SU-DHL-6 (cell line): ENCODE measurements around the gene COBL.

ENCODE experiments used
- H2AFZ ChIP-seq: fragments of 200-600 bp; sonication (generic); 2 replicates; pipeline ENCODE4 v1.6.1; 2014; ENCODE audit warnings: low read depth, mild to moderate bottlenecking, moderate library complexity, mixed read lengths, antibody characterized with exemption, low read length; ENCODE audit not compliant: severe bottlenecking
- H3F3A ChIP-seq: fragments of 200-600 bp; shearing (Covaris generic); 2 replicates; pipeline ENCODE4 v1.6.0; 2016; ENCODE audit warnings: antibody characterized with exemption, mild to moderate bottlenecking; ENCODE audit not compliant: insufficient read depth
- H3K27ac ChIP-seq: fragments of 200-600 bp; sonication (generic); 2 replicates; pipeline ENCODE4 v1.5.1; 2016; ENCODE audit warnings: low read depth, mild to moderate bottlenecking, low read length, moderate library complexity, mixed read lengths
- H3K27me3 ChIP-seq: fragments of 200-600 bp; sonication (generic), shearing (Covaris generic); 2 replicates; pipeline ENCODE4 v1.6.0; 2014; ENCODE audit warnings: mild to moderate bottlenecking, low read length
- H3K36me3 ChIP-seq: fragments of 200-600 bp; sonication (generic); 2 replicates; pipeline ENCODE4 v1.6.1; 2014; ENCODE audit warnings: mild to moderate bottlenecking, low read length, mixed read lengths
- H3K4me2 ChIP-seq: fragments of 300-600, 200-600 bp; shearing (Covaris generic), sonication (generic); 2 replicates; pipeline ENCODE4 v1.6.0; 2014; ENCODE audit warnings: low read length, low read depth, mild to moderate bottlenecking; ENCODE audit not compliant: poor library complexity, severe bottlenecking
- H3K4me3 ChIP-seq: fragments of 200-600 bp; sonication (generic); 2 replicates; pipeline ENCODE4 v1.5.1; 2014; ENCODE audit warnings: antibody characterized with exemption, low read length, mild to moderate bottlenecking, mixed read lengths; ENCODE audit not compliant: insufficient read depth, poor library complexity, severe bottlenecking
- H3K79me2 ChIP-seq: fragments of 200-600 bp; sonication (generic); 2 replicates; pipeline ENCODE4 v1.6.1; 2014; ENCODE audit warnings: mild to moderate bottlenecking, low read length, moderate library complexity; ENCODE audit not compliant: insufficient read depth
- H3K9ac ChIP-seq: fragments of 200-600 bp; sonication (generic); 2 replicates; pipeline ENCODE4 v1.7.0; 2014; ENCODE audit warnings: mild to moderate bottlenecking, low read length
- H3K9me2 ChIP-seq: fragments of 200-600 bp; sonication (generic); replicated peaks from 2 replicates; pipeline ENCODE4 v1.6.1; 2014; ENCODE audit warnings: low read length; ENCODE audit not compliant: insufficient read depth
- H3K9me3 ChIP-seq: fragments of 200-600 bp; sonication (generic); 2 replicates; pipeline ENCODE4 v1.6.1; 2014; ENCODE audit warnings: low read length, mixed read lengths; ENCODE audit not compliant: insufficient read depth
- H4K20me1 ChIP-seq: fragments of 200-600 bp; sonication (generic); 2 replicates; pipeline ENCODE4 v1.6.1; 2014; ENCODE audit warnings: low read depth, mild to moderate bottlenecking, antibody characterized with exemption, low read length, moderate library complexity, mixed read lengths
- EZH2phosphoT487 ChIP-seq: fragments of 200-600 bp; sonication (generic), shearing (Covaris generic); conservative IDR thresholded peaks from 2 replicates; pipeline ENCODE4 v1.6.1; 2018; ENCODE audit warnings: mild to moderate bottlenecking, antibody characterized with exemption, low read length, moderate library complexity, mixed read lengths
- TF ChIP-seq, protein P1 (sequence below): fragments of 200-600 bp; sonication (generic); IDR thresholded peaks from one replicate; pipeline ENCODE4 v1.5.1; 2017; ENCODE audit warnings: antibody characterized with exemption, mild to moderate bottlenecking, low read length, moderate library complexity; ENCODE audit not compliant: insufficient read depth, poor library complexity, severe bottlenecking

Gene COBL

DNA sequence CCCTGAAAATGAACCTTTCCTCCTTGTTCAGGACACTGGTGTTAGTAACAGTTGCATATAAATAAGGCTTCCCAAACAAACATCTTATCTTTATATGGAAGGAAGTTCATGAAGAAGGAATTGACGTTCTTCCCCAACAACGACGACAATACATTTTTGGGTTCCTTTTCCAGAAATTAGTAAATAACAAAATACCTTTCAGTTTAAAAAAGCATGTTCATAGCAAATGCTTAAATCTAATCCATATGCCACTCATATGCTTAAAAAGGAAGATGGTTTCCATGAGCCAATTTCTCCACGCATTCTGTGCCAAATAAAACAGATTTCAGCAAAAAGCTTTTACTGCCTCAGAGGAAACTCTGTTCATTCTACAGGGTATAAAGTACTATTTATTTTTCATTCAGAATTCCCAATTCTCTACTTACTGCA lies 182.6 kb downstream of the COBL start:
- no peak overlapping the region for H2AFZ ChIP-seq
- H3K27me3 ChIP-seq = no peaks in the 10 kb centered on the region
- no peaks in the 10 kb centered on the region for H3K9me3 ChIP-seq
- no peaks in the 10 kb centered on the region for H3F3A ChIP-seq
- no peaks in the 10 kb centered on the region for H3K9me2 ChIP-seq
- no peak for TF ChIP-seq EZH2phosphoT487
- TF ChIP-seq, protein P1, sequence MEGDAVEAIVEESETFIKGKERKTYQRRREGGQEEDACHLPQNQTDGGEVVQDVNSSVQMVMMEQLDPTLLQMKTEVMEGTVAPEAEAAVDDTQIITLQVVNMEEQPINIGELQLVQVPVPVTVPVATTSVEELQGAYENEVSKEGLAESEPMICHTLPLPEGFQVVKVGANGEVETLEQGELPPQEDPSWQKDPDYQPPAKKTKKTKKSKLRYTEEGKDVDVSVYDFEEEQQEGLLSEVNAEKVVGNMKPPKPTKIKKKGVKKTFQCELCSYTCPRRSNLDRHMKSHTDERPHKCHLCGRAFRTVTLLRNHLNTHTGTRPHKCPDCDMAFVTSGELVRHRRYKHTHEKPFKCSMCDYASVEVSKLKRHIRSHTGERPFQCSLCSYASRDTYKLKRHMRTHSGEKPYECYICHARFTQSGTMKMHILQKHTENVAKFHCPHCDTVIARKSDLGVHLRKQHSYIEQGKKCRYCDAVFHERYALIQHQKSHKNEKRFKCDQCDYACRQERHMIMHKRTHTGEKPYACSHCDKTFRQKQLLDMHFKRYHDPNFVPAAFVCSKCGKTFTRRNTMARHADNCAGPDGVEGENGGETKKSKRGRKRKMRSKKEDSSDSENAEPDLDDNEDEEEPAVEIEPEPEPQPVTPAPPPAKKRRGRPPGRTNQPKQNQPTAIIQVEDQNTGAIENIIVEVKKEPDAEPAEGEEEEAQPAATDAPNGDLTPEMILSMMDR = no peak
- no peaks in the 10 kb centered on the region; the same call in 1 of the 2 replicates for H4K20me1 ChIP-seq
- no peaks in the 10 kb centered on the region for H3K79me2 ChIP-seq
- no peak overlapping the region for H3K27ac ChIP-seq
- no peak overlapping the region for H3K4me3 ChIP-seq
- H3K36me3 ChIP-seq = no peaks in the 10 kb centered on the region
- H3K9ac ChIP-seq = no peak overlapping the region
- H3K4me2 ChIP-seq = no peak overlapping the region

DNA sequence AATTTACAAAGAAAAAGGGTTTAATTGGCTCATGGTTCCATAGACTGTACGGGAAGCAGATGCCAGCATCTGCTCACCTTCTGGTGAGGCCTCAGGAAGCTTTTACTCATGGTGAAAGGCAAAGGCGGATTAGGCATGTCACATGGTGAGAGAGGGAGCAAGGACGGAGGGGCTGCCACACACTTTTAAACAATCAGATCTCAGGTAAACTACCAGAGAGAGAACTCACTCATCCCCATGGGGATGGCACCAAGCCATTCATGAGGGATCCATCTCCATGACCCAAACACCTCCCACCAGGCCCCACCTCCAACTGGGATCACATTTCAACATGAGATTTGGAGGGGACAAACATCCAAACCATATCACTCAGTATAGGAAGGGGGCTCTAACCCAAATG lies 183.9 kb downstream of the COBL start:
- Histone ChIP-seq H3K9ac (no peak overlapping the region), H3K9me3 (no peaks in the 10 kb centered on the region), H3K4me2 (no peak overlapping the region), H2AFZ (no peak overlapping the region), H4K20me1 (no peaks in the 10 kb centered on the region; the same call in 1 of the 2 replicates), H3F3A (no peaks in the 10 kb centered on the region), H3K36me3 (no peaks in the 10 kb centered on the region), H3K4me3 (no peak overlapping the region), H3K27ac (no peak overlapping the region), H3K79me2 (no peaks in the 10 kb centered on the region), H3K9me2 (no peaks in the 10 kb centered on the region), H3K27me3 (no peaks in the 10 kb centered on the region)
- TF ChIP-seq, protein P1 = no peak
- no peak for TF ChIP-seq EZH2phosphoT487

GRCh38 chr7:51129527-51130472 lies 186.8 kb downstream of the COBL start:
- TF ChIP-seq, protein P1 = no peak
- no peak for TF ChIP-seq EZH2phosphoT487
- no peaks in the 10 kb centered on the region for H3K9me2 ChIP-seq
- H3K4me2 ChIP-seq = no peak overlapping the region
- no peaks in the 10 kb centered on the region for H3K79me2 ChIP-seq
- H3K9me3 ChIP-seq = no peaks in the 10 kb centered on the region
- no peak overlapping the region for H3K9ac ChIP-seq
- H3K27me3 ChIP-seq = no peaks in the 10 kb centered on the region
- H3K36me3 ChIP-seq = no peaks in the 10 kb centered on the region
- H2AFZ ChIP-seq = no peak overlapping the region
- H3K27ac ChIP-seq = no peak overlapping the region
- H3F3A ChIP-seq = no peaks in the 10 kb centered on the region
- H4K20me1 ChIP-seq = no peaks in the 10 kb centered on the region
- no peak overlapping the region for H3K4me3 ChIP-seq
